Stimulated activated CD8-positive, alpha-beta memory T cell treated with anti-CD3 and anti-CD28 coated beads, Interleukin-15, amount 100 ng/mL, for 4 hours (primary cell): ENCODE measurements around the gene EPN2.
A peak's percentile ranks its signal among the peaks of the same experiment; 100 is the strongest.
"Not testable (repeated sequence)": the region's sequence is repeated elsewhere in the genome, so short reads cannot be mapped to it uniquely, and the experiment has no call there.

Experiments
- DNase-seq, 2 donors: peaks; one replicate each; pipeline ENCODE4 v3.0.0-alpha.2; 2020; ENCODE audit warnings: low read depth in 2 of 2

EPN2 gene

GRCh38 chr17:19237139-19237388 is at the start of gene EPN2:
EPN2 (plus strand) TSS chr17:19237366; CDS start chr17:19283120, 45,754 bp downstream.
- DNase-seq, result peak in 1 of 2 donors; percentile 18

GRCh38 chr17:19187883-19188869 is 49.0 kb upstream of the EPN2 start:
- DNase-seq, result not testable (repeated sequence)

GRCh38 chr17:19188870-19189708 is 48.1 kb upstream of the EPN2 start:
- not testable (repeated sequence) for DNase-seq

- DNase-seq, result not testable (repeated sequence)
Observed at GRCh38 chr17:19189781-19190405, 47.3 kb upstream of the EPN2 start.

GRCh38 chr17:19196382-19197204 is 40.6 kb upstream of the EPN2 start:
- not testable (repeated sequence) for DNase-seq

- DNase-seq, result not testable (repeated sequence)
Observed at GRCh38 chr17:19202448-19202847, 34.7 kb upstream of the EPN2 start.

GRCh38 chr17:19203429-19203828 is 33.7 kb upstream of the EPN2 start:
- DNase-seq, result not testable (repeated sequence)

- DNase-seq, result not testable (repeated sequence)
Observed at GRCh38 chr17:19215074-19215860, 21.9 kb upstream of the EPN2 start.

- DNase-seq, result not testable (repeated sequence)
Observed at GRCh38 chr17:19216148-19216926, 20.8 kb upstream of the EPN2 start.

GRCh38 chr17:19218914-19219313 is 18.3 kb upstream of the EPN2 start:
- DNase-seq, result not testable (repeated sequence)

- not testable (repeated sequence) for DNase-seq
Observed at GRCh38 chr17:19219384-19219783, 17.8 kb upstream of the EPN2 start.

GRCh38 chr17:19220195-19220594 is 17.0 kb upstream of the EPN2 start:
- DNase-seq, result not testable (repeated sequence)

- not testable (repeated sequence) for DNase-seq
Observed at GRCh38 chr17:19226610-19227588, 10.3 kb upstream of the EPN2 start.

GRCh38 chr17:19234676-19235075 is 2.5 kb upstream of the EPN2 start:
- DNase-seq, result not testable (repeated sequence)

GRCh38 chr17:19236351-19237138 is 621 bp upstream of the EPN2 start:
- not testable (repeated sequence) for DNase-seq

GRCh38 chr17:19237389-19238166 is 412 bp downstream of the EPN2 start:
- peak in 1 of 2 donors; percentile 32 for DNase-seq

- DNase-seq, result no peak
Observed at GRCh38 chr17:19238167-19238505, 970 bp downstream of the EPN2 start.
